SH-SY5Y (cell line): ENCODE measurements around the gene NEK7.

Experiments used
- GATA2 ChIP-seq: IDR thresholded peaks from 2 replicates; pipeline ENCODE4 v1.6.1; 2011; ENCODE audit warnings: mild to moderate bottlenecking, low read depth, low read length
- GATA3 ChIP-seq: IDR thresholded peaks from 2 replicates; pipeline ENCODE4 v1.6.1; 2011; ENCODE audit warnings: low read depth, mild to moderate bottlenecking, low read length, moderate library complexity

- TF ChIP-seq GATA3: no peak
- TF ChIP-seq GATA2: no peak
Measured at GRCh38 chr1:198232378-198232777, 75.6 kb downstream of the NEK7 start.
